Trophoblast cell (in vitro differentiated cells and primary cell): ENCODE data around the gene SEMA3C.

ENCODE experiments used
- DNase-seq, 2 donors: peaks; one replicate each; pipeline ENCODE4 v3.0.0-alpha.2; 2016
- H2AFZ ChIP-seq: 2 replicates; pipeline ENCODE4 v1.6.1; 2013; ENCODE audit warnings: low read length, moderate library complexity, mild to moderate bottlenecking; ENCODE audit not compliant: insufficient read depth, poor library complexity
- H2AK5ac ChIP-seq: 2 replicates; pipeline ENCODE4 v1.6.1; 2013; ENCODE audit warnings: mild to moderate bottlenecking, low read length
- H2BK120ac ChIP-seq: 2 replicates; pipeline ENCODE4 v1.6.1; 2013; ENCODE audit warnings: low read length, mild to moderate bottlenecking, moderate library complexity; ENCODE audit not compliant: insufficient read depth, poor library complexity
- H2BK12ac ChIP-seq: 2 replicates; pipeline ENCODE4 v1.6.1; 2013; ENCODE audit warnings: mild to moderate bottlenecking, low read length, moderate library complexity
- H2BK5ac ChIP-seq: 2 replicates; pipeline ENCODE4 v1.6.1; 2013; ENCODE audit warnings: low read length, low read depth, moderate library complexity, mild to moderate bottlenecking; ENCODE audit not compliant: poor library complexity
- H3K14ac ChIP-seq: 2 replicates; pipeline ENCODE4 v1.6.1; 2013; ENCODE audit warnings: mild to moderate bottlenecking, low read length
- H3K18ac ChIP-seq: 2 replicates; pipeline ENCODE4 v1.6.1; 2013; ENCODE audit warnings: mild to moderate bottlenecking, low read length
- H3K23ac ChIP-seq: 2 replicates; pipeline ENCODE4 v1.6.1; 2013; ENCODE audit warnings: low read length
- H3K27ac ChIP-seq: 2 replicates; pipeline ENCODE4 v1.5.1; 2013; ENCODE audit warnings: low read depth, mild to moderate bottlenecking, inconsistent platforms, low read length, moderate library complexity
- H3K27me3 ChIP-seq: 2 replicates; pipeline ENCODE4 v1.6.1; 2013; ENCODE audit warnings: inconsistent platforms, mild to moderate bottlenecking, low read length, moderate library complexity; ENCODE audit not compliant: insufficient read depth
- H3K36me3 ChIP-seq, 2 experiments: 1 replicate in 1 of 2; 2 replicates in 1 of 2; pipeline ENCODE4 v1.6.1; 2013; ENCODE audit warnings: low read length in 2 of 2, mild to moderate bottlenecking in 2 of 2, moderate library complexity in 1 of 2; ENCODE audit not compliant: insufficient read depth in 2 of 2, control insufficient read depth in 1 of 2
- H3K4ac ChIP-seq: 2 replicates; pipeline ENCODE4 v1.6.1; 2013; ENCODE audit warnings: low read depth, mild to moderate bottlenecking, low read length, moderate library complexity
- H3K4me1 ChIP-seq, 2 experiments: 1 replicate in 1 of 2; 2 replicates in 1 of 2; pipeline ENCODE4 v1.6.1; 2013; ENCODE audit warnings: low read length in 2 of 2, mild to moderate bottlenecking in 2 of 2, moderate library complexity in 1 of 2; ENCODE audit not compliant: insufficient read depth in 2 of 2, control insufficient read depth in 1 of 2
- H3K4me2 ChIP-seq: 2 replicates; pipeline ENCODE4 v1.6.1; 2013; ENCODE audit warnings: inconsistent platforms, mild to moderate bottlenecking, low read length, moderate library complexity
- H3K4me3 ChIP-seq: 2 replicates; pipeline ENCODE4 v1.5.1; 2013; ENCODE audit warnings: mild to moderate bottlenecking, low read depth, low read length, inconsistent platforms
- H3K79me1 ChIP-seq: one replicate; pipeline ENCODE4 v1.6.1; 2013; ENCODE audit warnings: low read length
- H3K79me2 ChIP-seq: 2 replicates; pipeline ENCODE4 v1.6.1; 2013; ENCODE audit warnings: low read length, mild to moderate bottlenecking; ENCODE audit not compliant: control insufficient read depth, insufficient read depth, poor library complexity
- H3K9ac ChIP-seq: 2 replicates; pipeline ENCODE4 v1.6.1; 2013; ENCODE audit warnings: mild to moderate bottlenecking, low read length
- H3K9me3 ChIP-seq: 2 replicates; pipeline ENCODE4 v1.6.1; 2013; ENCODE audit warnings: low read depth, mild to moderate bottlenecking, control low read depth, inconsistent platforms, low read length; ENCODE audit not compliant: insufficient read depth
- H4K12ac ChIP-seq: 2 replicates; pipeline ENCODE4 v1.6.1; 2013; ENCODE audit warnings: low read depth, mild to moderate bottlenecking, low read length, moderate library complexity
- H4K8ac ChIP-seq: 2 replicates; pipeline ENCODE4 v1.6.1; 2013; ENCODE audit warnings: low read depth, mild to moderate bottlenecking, low read length, moderate library complexity
- H4K91ac ChIP-seq: one replicate; pipeline ENCODE4 v1.6.1; 2013; ENCODE audit warnings: low read depth, mild to moderate bottlenecking, low read length, moderate library complexity
- WGBS: extraction: QIAGEN DNeasy Blood & Tissue Kit; methylation state at CpG from one replicate; pipeline ENCODE4 v1.1.7; 2013; ENCODE audit warnings: missing lambda C conversion rate; ENCODE audit not compliant: insufficient read length, insufficient coverage; ENCODE audit errors: extremely low coverage; 5-methylcytosine and 5-hydroxymethylcytosine counted together

SEMA3C gene

DNA sequence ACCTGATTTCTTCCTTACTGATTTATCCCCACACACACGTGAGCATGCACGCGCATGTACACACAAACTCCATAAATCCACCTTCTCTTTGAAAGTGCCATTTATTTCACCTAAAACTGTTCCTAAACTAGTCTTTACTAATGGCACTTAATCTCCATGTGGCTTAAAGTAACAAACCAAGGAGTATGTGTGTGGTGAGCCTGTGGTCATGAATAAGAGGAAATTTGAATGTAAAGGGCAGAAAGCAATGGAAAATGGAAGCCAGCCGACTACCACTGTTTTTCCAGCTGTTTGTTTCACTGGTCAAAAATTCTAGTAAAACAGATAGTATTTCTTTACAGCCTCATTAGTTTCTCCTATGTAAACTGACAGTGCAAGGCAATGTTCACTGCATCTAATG lies 23.8 kb downstream of the SEMA3C start:
- Histone ChIP-seq H3K23ac (no peak overlapping the region), H2AK5ac (no peak overlapping the region), H3K4me2 (no peak overlapping the region), H4K12ac (no peak overlapping the region), H3K27me3 (no peaks in the 10 kb centered on the region), H3K4me3 (no peak overlapping the region), H3K27ac (no peak overlapping the region), H2AFZ (no peak overlapping the region), H4K91ac (no peak overlapping the region), H2BK5ac (no peak overlapping the region), H3K79me2 (no peaks in the 10 kb centered on the region), H4K8ac (no peak overlapping the region), H3K4ac (no peak overlapping the region), H3K18ac (no peak overlapping the region), H3K36me3 (peaks cover 0 to 3% of the 10 kb centered on the region in 2 experiments), H3K9ac (no peak overlapping the region), H2BK120ac (no peak overlapping the region), H3K14ac (no peak overlapping the region), H3K9me3 (no peaks in the 10 kb centered on the region), H2BK12ac (no peak overlapping the region), H3K79me1 (no peaks in the 10 kb centered on the region), H3K4me1 (no peaks in the 10 kb centered on the region)
- no peak for DNase-seq
- WGBS = no CpG with 5 or more reads among the region's 4 CpGs

GRCh38 chr7:80891259-80891544 lies 27.6 kb downstream of the SEMA3C start:
- H2BK5ac ChIP-seq = no peak overlapping the region
- no peaks in the 10 kb centered on the region for H3K27me3 ChIP-seq
- no peaks in the 10 kb centered on the region for H3K9me3 ChIP-seq
- DNase-seq = no peak
- no peak overlapping the region for H3K4me3 ChIP-seq
- H3K18ac ChIP-seq = no peak overlapping the region
- no peak overlapping the region for H2AK5ac ChIP-seq
- no peak overlapping the region for H3K27ac ChIP-seq
- no CpG with 5 or more reads among the region's 3 CpGs for WGBS
- no peak overlapping the region for H3K4ac ChIP-seq
- H3K4me2 ChIP-seq = no peak overlapping the region
- no peak overlapping the region for H2BK12ac ChIP-seq
- H4K12ac ChIP-seq = no peak overlapping the region
- no peak overlapping the region for H2BK120ac ChIP-seq
- no peak overlapping the region for H3K9ac ChIP-seq
- peaks cover 3% of the 10 kb centered on the region for H3K79me1 ChIP-seq
- H3K79me2 ChIP-seq = no peaks in the 10 kb centered on the region
- H3K14ac ChIP-seq = no peak overlapping the region
- H3K4me1 ChIP-seq = no peaks in the 10 kb centered on the region
- H2AFZ ChIP-seq = no peak overlapping the region
- peaks cover 3% of the 10 kb centered on the region in 2 experiments for H3K36me3 ChIP-seq
- H4K91ac ChIP-seq = no peak overlapping the region
- no peak overlapping the region for H3K23ac ChIP-seq
- no peak overlapping the region for H4K8ac ChIP-seq

DNA sequence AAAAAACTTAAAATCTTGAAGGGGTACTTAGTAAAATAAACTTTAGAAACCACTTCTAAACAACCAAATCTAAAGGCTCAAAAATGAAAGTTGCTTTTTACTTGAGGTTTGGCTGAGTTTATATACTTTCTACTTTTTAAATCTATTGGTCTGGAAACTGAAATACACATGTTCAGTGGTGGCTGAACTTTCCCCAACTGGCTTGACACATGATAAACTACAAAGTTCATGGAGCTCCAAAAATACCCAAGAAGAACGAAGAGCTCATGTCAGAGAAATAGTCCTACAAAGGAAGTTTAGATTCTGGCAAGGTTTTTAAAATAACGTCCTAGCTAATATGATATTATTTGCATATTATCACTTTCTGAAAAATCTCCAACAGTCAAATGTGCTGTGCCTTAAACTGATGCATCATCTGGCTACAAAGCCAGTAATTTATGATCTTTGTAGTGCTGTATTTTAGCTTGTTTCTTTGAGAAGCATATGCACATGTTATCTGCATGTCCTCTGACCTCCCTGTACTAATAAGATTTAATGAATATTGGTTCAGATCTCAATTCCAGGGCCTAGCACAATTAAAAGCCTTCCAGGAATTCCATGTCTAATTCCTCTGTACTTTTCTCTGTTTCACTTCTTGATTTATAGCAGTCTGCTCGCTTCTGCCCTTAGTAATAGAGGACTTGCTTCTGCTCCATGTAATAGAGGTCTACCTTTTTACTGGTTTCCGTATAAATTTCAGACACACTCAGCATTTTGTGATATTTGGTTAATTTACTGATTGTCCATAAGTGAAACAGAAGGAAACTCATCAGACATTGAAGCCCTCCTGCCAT lies 28.2 kb downstream of the SEMA3C start:
- no CpG with 5 or more reads among the region's 4 CpGs for WGBS
- H2BK120ac ChIP-seq = no peak overlapping the region
- H3K14ac ChIP-seq = no peak overlapping the region
- no peak overlapping the region for H4K8ac ChIP-seq
- peaks cover 3% of the 10 kb centered on the region for H3K79me1 ChIP-seq
- H3K18ac ChIP-seq = no peak overlapping the region
- H2BK5ac ChIP-seq = no peak overlapping the region
- no peak overlapping the region for H3K9ac ChIP-seq
- H4K91ac ChIP-seq = no peak overlapping the region
- H2AFZ ChIP-seq = no peak overlapping the region
- H4K12ac ChIP-seq = no peak overlapping the region
- H3K4me2 ChIP-seq = no peak overlapping the region
- no peak overlapping the region for H2BK12ac ChIP-seq
- H3K4ac ChIP-seq = no peak overlapping the region
- no peak overlapping the region for H3K23ac ChIP-seq
- no peak for DNase-seq
- H3K9me3 ChIP-seq = no peaks in the 10 kb centered on the region
- no peaks in the 10 kb centered on the region for H3K79me2 ChIP-seq
- peaks cover 3% of the 10 kb centered on the region in 2 experiments for H3K36me3 ChIP-seq
- H2AK5ac ChIP-seq = no peak overlapping the region
- no peaks in the 10 kb centered on the region for H3K27me3 ChIP-seq
- H3K4me3 ChIP-seq = no peak overlapping the region
- no peaks in the 10 kb centered on the region for H3K4me1 ChIP-seq
- no peak overlapping the region for H3K27ac ChIP-seq

- no peak overlapping the region for H3K14ac ChIP-seq
- H3K9me3 ChIP-seq = no peaks in the 10 kb centered on the region
- no peak overlapping the region for H3K4ac ChIP-seq
- H3K79me1 ChIP-seq = peaks cover 7% of the 10 kb centered on the region
- no peak overlapping the region for H3K23ac ChIP-seq
- no peaks in the 10 kb centered on the region for H3K79me2 ChIP-seq
- H3K4me3 ChIP-seq = no peak overlapping the region
- peaks cover 3% of the 10 kb centered on the region in 2 experiments for H3K36me3 ChIP-seq
- H2AK5ac ChIP-seq = no peak overlapping the region
- no peaks in the 10 kb centered on the region for H3K27me3 ChIP-seq
- no peak overlapping the region for H3K9ac ChIP-seq
- no peak overlapping the region for H2BK5ac ChIP-seq
- no CpG with 5 or more reads among the region's 1 CpG for WGBS
- no peak overlapping the region for H4K91ac ChIP-seq
- H3K27ac ChIP-seq = no peak overlapping the region
- H3K4me1 ChIP-seq = peaks cover 0 to 4% of the 10 kb centered on the region in 2 experiments
- DNase-seq = no peak
- no peak overlapping the region for H4K8ac ChIP-seq
- H2BK120ac ChIP-seq = no peak overlapping the region
- H3K18ac ChIP-seq = no peak overlapping the region
- H2AFZ ChIP-seq = no peak overlapping the region
- no peak overlapping the region for H4K12ac ChIP-seq
- H2BK12ac ChIP-seq = no peak overlapping the region
- H3K4me2 ChIP-seq = no peak overlapping the region
Observed at GRCh38 chr7:80889525-80889924, 29.3 kb downstream of the SEMA3C start.
